Smooth muscle cell (in vitro differentiated cells): Measurements from ENCODE around the gene EPN3. TPM values are rescaled to one million over a fixed set of nuclear protein-coding genes. Genes with fewer than 3 reads are reported as not detected.

Source experiments
- DNase-seq: peaks from one replicate; lab custom pipeline; 2025; ENCODE audit not compliant: unreplicated experiment; lab: John Stamatoyannopoulos, UW
- H2AFZ ChIP-seq: fragments of 200-600 bp; sonication (generic); 2 replicates; pipeline ENCODE4 v1.6.0; 2016; ENCODE audit warnings: antibody characterized with exemption, low read depth, mild to moderate bottlenecking
- H3F3A ChIP-seq: fragments of 200-600 bp; sonication (generic); 2 replicates; pipeline ENCODE4 v1.6.0; 2017; ENCODE audit warnings: antibody characterized with exemption, low read depth
- H3K27ac ChIP-seq: fragments of 200-600 bp; sonication (generic); 2 replicates; pipeline ENCODE4 v1.5.1; 2016; ENCODE audit warnings: low read depth, mild to moderate bottlenecking
- H3K27me3 ChIP-seq: fragments of 200-600 bp; sonication (generic); 2 replicates; pipeline ENCODE4 v1.6.1; 2016; ENCODE audit warnings: low read depth, mild to moderate bottlenecking
- H3K36me3 ChIP-seq: fragments of 200-600 bp; sonication (generic); 2 replicates; pipeline ENCODE4 v1.5.1; 2016; ENCODE audit warnings: low read depth
- H3K4me1 ChIP-seq: fragments of 200-600 bp; sonication (generic); 2 replicates; pipeline ENCODE4 v1.5.1; 2016; ENCODE audit warnings: low read depth
- H3K4me2 ChIP-seq: fragments of 200-600 bp; sonication (generic); 2 replicates; pipeline ENCODE4 v1.6.0; 2016; ENCODE audit warnings: mild to moderate bottlenecking
- H3K4me3 ChIP-seq: fragments of 200-600 bp; sonication (generic); 2 replicates; pipeline ENCODE4 v1.5.1; 2016; ENCODE audit warnings: mild to moderate bottlenecking
- H3K79me2 ChIP-seq: fragments of 200-600 bp; sonication (generic); 2 replicates; pipeline ENCODE4 v1.6.0; 2016; ENCODE audit warnings: low read depth, mild to moderate bottlenecking
- H3K9ac ChIP-seq: fragments of 200-600 bp; sonication (generic); 2 replicates; pipeline ENCODE4 v1.6.0; 2016; ENCODE audit warnings: low read depth
- H3K9me3 ChIP-seq: fragments of 200-600 bp; sonication (generic); replicated peaks from 2 replicates; pipeline ENCODE4 v1.5.1; 2016; ENCODE audit warnings: low read depth
- H4K20me1 ChIP-seq: fragments of 200-600 bp; sonication (generic); 2 replicates; pipeline ENCODE4 v1.6.0; 2016; ENCODE audit warnings: low read depth
- WGBS: methylation state at CpG from one replicate; pipeline ENCODE4 v1.1.7; 2016; ENCODE audit warnings: low lambda C conversion rate; 5-methylcytosine and 5-hydroxymethylcytosine counted together
- polyA plus RNA-seq: library from polyadenylated mRNA; unstranded; fragments of >200 nt; fragmentation: Nextera tagmentation; extraction: Ambion mirVana; gene quantifications from 2 replicates; pipeline ENCODE4 v1.2.1, GENCODE V29; 2016
- total RNA-seq: library from RNA; depleted of rRNA; stranded (reverse); fragments of >200 nt; gene quantifications from 2 replicates; pipeline ENCODE4 v1.2.3, GENCODE V29; 2014
- TF ChIP-seq, protein P1 (sequence below): fragments of 200-600 bp; sonication (generic); IDR thresholded peaks from 2 replicates; pipeline ENCODE4 v1.5.1; 2017; ENCODE audit warnings: borderline replicate concordance, mild to moderate bottlenecking, antibody characterized with exemption; ENCODE audit not compliant: insufficient read depth, poor library complexity, severe bottlenecking

Gene EPN3
- total RNA-seq (3.9 and 6.3 TPM in 2 replicates), polyA plus RNA-seq (5.1 and 7.6 TPM in 2 replicates)

DNA sequence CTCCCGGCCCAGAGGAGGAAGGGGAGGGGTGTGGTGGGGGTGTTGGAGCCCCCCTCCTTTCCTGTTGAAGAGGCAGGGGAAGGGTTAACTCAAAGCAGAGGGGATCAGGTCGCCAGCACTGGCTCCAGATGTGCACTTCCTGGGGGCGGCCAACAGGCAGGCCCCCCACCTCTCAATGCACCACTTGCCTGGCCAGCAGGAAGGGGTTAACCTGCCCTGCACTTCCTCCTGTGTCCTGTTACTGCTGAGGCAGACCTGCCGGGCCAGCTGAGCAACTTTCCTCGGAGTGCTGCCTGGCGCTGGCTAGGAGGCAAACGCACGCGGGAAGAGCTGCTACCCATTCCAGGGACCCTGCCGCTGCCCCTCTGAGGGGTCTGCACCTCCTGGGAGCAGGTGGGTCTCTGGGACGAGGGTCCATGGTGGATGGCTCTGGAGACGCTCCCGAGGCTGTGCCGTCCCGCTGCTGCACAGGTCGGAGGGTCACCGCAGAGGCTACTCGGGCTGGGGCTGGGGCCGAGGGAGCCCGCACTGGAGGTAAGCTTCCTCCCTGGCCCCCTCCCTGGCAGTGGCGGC lies at the start of gene EPN3:
TSS of gene EPN3 (plus strand) at position 284 of the 573 bp plus-strand sequence. CDS start 3,822 bp downstream, outside the sequence.
- H3K79me2 ChIP-seq, result no peaks in the 10 kb centered on the region
- H2AFZ ChIP-seq, result no peak within 1 kb of the TSS
- no peak for DNase-seq
- H3K9ac ChIP-seq, result no peak within 1 kb of the TSS
- H3K27me3 ChIP-seq, result peaks cover 39% of the 10 kb centered on the region
- no peaks in the 10 kb centered on the region for H4K20me1 ChIP-seq
- WGBS, result 2% methylated on average over 20 of the region's 21 CpGs
- no peaks in the 10 kb centered on the region for H3K9me3 ChIP-seq
- no peaks in the 10 kb centered on the region for H3F3A ChIP-seq
- H3K4me2 ChIP-seq, result peak within 1 kb of the TSS; percentile 83
- H3K4me1 ChIP-seq, result peaks cover 25% of the 10 kb centered on the region
- no peak within 1 kb of the TSS for H3K27ac ChIP-seq
- H3K4me3 ChIP-seq, result peak within 1 kb of the TSS; percentile 46
- H3K36me3 ChIP-seq, result no peaks in the 10 kb centered on the region
- TF ChIP-seq, protein P1, sequence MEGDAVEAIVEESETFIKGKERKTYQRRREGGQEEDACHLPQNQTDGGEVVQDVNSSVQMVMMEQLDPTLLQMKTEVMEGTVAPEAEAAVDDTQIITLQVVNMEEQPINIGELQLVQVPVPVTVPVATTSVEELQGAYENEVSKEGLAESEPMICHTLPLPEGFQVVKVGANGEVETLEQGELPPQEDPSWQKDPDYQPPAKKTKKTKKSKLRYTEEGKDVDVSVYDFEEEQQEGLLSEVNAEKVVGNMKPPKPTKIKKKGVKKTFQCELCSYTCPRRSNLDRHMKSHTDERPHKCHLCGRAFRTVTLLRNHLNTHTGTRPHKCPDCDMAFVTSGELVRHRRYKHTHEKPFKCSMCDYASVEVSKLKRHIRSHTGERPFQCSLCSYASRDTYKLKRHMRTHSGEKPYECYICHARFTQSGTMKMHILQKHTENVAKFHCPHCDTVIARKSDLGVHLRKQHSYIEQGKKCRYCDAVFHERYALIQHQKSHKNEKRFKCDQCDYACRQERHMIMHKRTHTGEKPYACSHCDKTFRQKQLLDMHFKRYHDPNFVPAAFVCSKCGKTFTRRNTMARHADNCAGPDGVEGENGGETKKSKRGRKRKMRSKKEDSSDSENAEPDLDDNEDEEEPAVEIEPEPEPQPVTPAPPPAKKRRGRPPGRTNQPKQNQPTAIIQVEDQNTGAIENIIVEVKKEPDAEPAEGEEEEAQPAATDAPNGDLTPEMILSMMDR, result no peak

GRCh38 chr17:50483266-50483665 lies 49.3 kb upstream of the EPN3 start:
- Histone ChIP-seq H3K9me3 (no peaks in the 10 kb centered on the region), H3K4me1 (peaks cover 2% of the 10 kb centered on the region), H3K4me2 (no peak overlapping the region), H3K36me3 (no peaks in the 10 kb centered on the region), H2AFZ (no peak overlapping the region), H3K4me3 (no peak overlapping the region), H3K27me3 (no peaks in the 10 kb centered on the region), H3K27ac (no peak overlapping the region), H3K79me2 (peaks cover 14% of the 10 kb centered on the region), H3K9ac (no peak overlapping the region), H3F3A (peaks cover 2% of the 10 kb centered on the region), H4K20me1 (peaks cover 12% of the 10 kb centered on the region)
- TF ChIP-seq, protein P1, result no peak
- DNase-seq, result no peak
- 89% methylated on average over 5 of the region's 5 CpGs for WGBS

- H3K9me3 ChIP-seq, result no peaks in the 10 kb centered on the region
- no peaks in the 10 kb centered on the region for H3K36me3 ChIP-seq
- H3K27ac ChIP-seq, result no peak overlapping the region
- no peaks in the 10 kb centered on the region for H3F3A ChIP-seq
- H3K27me3 ChIP-seq, result no peaks in the 10 kb centered on the region
- peaks cover 14% of the 10 kb centered on the region for H3K79me2 ChIP-seq
- H2AFZ ChIP-seq, result no peak overlapping the region
- DNase-seq, result no peak
- H3K9ac ChIP-seq, result no peak overlapping the region
- no peak overlapping the region for H3K4me3 ChIP-seq
- WGBS, result 95% methylated on average over 11 of the region's 11 CpGs
- peaks cover 11% of the 10 kb centered on the region for H4K20me1 ChIP-seq
- H3K4me2 ChIP-seq, result no peak overlapping the region
- TF ChIP-seq, protein P1, result no peak
- no peaks in the 10 kb centered on the region for H3K4me1 ChIP-seq
Observed at GRCh38 chr17:50484386-50485155, 48.0 kb upstream of the EPN3 start.
